Hematopoietic multipotent progenitor cell treated with erythropoietin and hydrocortisone succinate and interleukin-3 and kit ligand, for 6 days (in vitro differentiated cells): ENCODE data around the gene CLSTN3.
A peak's percentile ranks its signal among the peaks of the same experiment; 100 is the strongest.

ENCODE experiments used
- DNase-seq: peaks from one replicate; pipeline ENCODE4 v3.0.0-alpha.2; 2015

The CLSTN3 gene

DNA sequence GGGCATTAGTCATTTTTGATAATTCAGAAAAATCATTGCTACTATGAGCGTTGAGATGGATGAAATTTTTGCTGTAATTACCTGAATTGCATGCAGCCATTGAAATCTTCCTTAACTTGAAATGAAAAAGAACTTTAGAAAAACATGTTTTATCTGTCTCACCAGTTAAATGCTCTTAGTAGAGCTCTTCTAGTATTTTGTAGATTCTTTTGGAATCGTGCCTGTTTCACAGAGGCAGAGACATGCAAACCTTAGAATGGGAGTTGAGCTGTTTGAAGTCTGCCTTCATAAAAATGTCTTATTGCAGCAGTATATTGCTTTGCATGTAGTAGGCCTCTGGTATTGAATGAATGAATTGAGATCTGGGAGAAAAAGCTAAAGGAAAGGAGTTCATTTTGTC is 63.5 kb downstream of the CLSTN3 start:
- DNase-seq = peak; percentile 20

DNA sequence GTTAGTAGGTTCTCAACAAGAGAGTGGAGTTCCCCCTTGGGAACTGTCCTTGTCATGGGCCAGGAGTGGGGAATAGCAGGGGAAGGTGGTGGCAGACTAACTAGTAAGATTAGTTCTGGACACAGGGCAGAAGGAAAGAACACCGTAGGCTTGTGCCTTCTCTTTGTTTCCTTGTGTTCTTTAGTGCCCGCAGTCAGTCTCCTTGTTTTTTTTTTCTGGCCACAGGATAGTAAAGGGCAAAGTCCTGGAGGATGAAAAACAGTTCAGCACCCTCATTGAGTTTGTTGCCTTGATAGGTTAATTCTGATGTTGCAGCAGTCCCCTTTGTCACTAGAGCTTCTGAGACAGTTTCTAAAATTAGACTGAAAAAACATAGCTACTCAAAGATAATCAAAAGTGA is 67.7 kb downstream of the CLSTN3 start:
- no peak for DNase-seq

DNA sequence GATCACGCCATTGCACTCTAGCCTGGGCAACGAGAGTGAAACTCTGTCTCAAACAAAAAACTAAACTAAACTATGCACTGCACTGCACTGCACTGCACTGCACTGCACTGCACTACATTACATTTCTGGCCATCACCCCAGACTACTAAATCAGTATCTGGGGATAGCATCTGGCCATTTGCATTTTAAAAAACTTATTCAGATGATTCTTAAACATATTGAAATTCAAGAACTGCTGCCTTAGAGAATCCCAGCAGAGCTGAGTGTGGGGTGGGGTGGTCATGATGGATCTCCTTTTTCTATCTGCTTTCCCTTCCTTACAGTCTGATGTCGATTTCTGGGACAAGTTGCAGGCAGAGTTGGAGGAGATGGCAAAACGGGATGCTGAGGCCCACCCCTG is 72.9 kb downstream of the CLSTN3 start:
- no peak for DNase-seq

DNA sequence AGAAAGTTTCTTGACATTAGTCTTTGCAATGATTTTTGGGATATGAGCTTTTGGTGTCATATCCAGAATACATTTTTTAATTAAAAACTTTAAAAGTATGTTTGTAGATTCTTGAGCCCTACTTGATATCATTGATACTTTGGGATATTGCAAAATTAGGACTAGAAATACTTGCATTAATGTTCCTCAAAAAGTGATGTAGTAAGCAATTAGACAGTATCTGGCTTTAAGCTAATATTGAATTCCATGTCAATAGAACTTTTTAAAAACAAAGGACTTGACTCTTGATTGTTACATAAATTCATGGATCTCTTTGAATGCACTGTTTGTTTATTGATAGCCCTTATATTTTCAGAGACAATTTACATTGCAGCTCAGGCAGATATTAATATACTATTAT is 74.9 kb downstream of the CLSTN3 start:
- no peak for DNase-seq

DNA sequence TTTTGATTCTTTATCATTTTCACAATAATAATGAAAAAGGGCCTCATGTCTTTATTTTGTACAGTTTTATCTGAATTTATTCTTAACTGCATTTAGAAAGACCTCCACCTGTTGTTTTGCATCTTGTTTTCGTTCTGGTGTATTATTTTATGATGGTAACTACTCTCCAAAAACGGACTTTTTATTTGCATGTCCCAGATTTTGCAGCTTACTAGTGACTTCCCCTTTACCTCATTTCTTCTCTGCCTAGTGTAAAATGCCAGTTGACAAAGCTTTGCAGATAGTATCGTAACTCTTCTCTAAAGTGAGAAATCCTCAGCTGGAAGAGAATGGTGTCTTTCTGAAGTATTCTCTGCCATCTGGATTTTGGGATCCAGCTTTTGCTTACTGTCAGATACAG is 76.5 kb downstream of the CLSTN3 start:
- DNase-seq = no peak

DNA sequence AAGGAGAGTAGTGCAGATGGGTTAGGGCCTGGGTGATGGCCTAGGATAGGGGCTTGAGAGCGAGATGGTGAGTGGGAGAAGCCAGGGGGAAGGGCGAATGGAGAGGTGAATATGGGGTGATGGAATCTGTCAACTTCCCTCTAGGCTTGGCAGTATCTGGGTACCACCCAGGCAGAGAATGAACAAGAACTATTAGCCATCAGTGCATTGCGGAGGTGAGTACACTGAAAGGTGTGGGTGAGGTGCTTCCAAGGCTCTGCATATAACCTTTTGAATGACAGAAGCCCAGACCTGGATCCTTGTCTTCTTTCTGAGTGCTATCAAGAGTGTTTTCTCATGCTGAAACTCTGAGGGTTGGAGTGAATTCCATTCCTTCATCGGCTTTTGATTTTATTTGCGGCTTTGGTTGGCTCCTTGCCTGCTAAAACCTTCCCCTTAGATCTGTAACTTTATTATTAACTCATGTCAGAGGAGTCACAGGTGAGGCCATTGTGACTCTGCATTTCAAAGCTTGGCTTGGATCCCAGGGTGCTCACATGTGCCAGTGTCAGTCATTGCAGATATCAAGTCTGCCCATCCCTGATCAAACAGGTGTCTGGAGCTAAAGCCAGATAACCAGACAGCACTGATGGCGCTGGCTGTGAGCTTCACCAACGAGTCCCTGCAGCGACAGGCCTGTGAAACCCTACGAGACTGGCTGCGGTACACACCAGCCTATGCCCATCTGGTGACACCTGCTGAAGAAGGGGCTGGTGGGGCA is 77.9 kb downstream of the CLSTN3 start:
- peak; percentile 83 for DNase-seq
